Skeletal muscle tissue (tissue), 4 donors: ENCODE results near the gene OR13G1. TPM values are rescaled to one million over a fixed set of nuclear protein-coding genes. Genes with fewer than 3 reads are reported as not detected.
A peak's percentile ranks its signal among the peaks of the same experiment; 100 is the strongest.

Experiments used
- H3K27ac ChIP-seq: one replicate; pipeline ENCODE4 v1.7.0; 2013; ENCODE audit warnings: mild to moderate bottlenecking, low read depth, low read length, inconsistent platforms
- H3K27me3 ChIP-seq, 3 donors: one replicate each; pipeline ENCODE4 v1.7.0; 2013; ENCODE audit warnings: low read length in 3 of 3; ENCODE audit not compliant: control insufficient read depth in 3 of 3, insufficient read depth in 3 of 3
- H3K36me3 ChIP-seq, 3 donors: one replicate each; pipeline ENCODE4 v1.7.0; 2013; ENCODE audit warnings: low read length in 3 of 3; ENCODE audit not compliant: control insufficient read depth in 3 of 3, insufficient read depth in 3 of 3
- H3K4me1 ChIP-seq, 3 donors: one replicate each; pipeline ENCODE4 v1.7.0; 2013; ENCODE audit warnings: low read length in 3 of 3, mild to moderate bottlenecking in 3 of 3; ENCODE audit not compliant: control insufficient read depth in 3 of 3, insufficient read depth in 3 of 3
- H3K4me3 ChIP-seq, 3 donors: one replicate each; pipeline ENCODE4 v1.7.0; 2013; ENCODE audit warnings: low read length in 3 of 3
- H3K9ac ChIP-seq, 3 donors: one replicate each; pipeline ENCODE4 v1.7.0; 2013; ENCODE audit warnings: low read length in 3 of 3, mild to moderate bottlenecking in 3 of 3, moderate library complexity in 2 of 3, low read depth in 1 of 3
- H3K9me3 ChIP-seq, 3 donors: one replicate each; pipeline ENCODE4 v1.7.0; 2013; ENCODE audit warnings: low read length in 3 of 3; ENCODE audit not compliant: control insufficient read depth in 3 of 3
- total RNA-seq: library from RNA; depleted of rRNA; stranded (reverse); fragments of >200 nt; gene quantifications from one replicate; pipeline ENCODE4 v1.2.3, GENCODE V29; 2014
- donor health status: Osteomylitis.

The OR13G1 gene
- total RNA-seq, 1 donor from 2014 or later, result not detected

- Histone ChIP-seq H3K4me1 (no peaks in the 10 kb centered on the region), H3K4me3 (no peak overlapping the region), H3K27ac (no peak overlapping the region), H3K9me3 (no peaks in the 10 kb centered on the region), H3K9ac (no peak overlapping the region), H3K36me3 (no peaks in the 10 kb centered on the region), H3K27me3 (no peaks in the 10 kb centered on the region)
Observed at GRCh38 chr1:247653040-247653439, 26.5 kb downstream of the OR13G1 start.

GRCh38 chr1:247647864-247648263 lies 31.7 kb downstream of the OR13G1 start:
- no peaks in the 10 kb centered on the region for H3K27me3 ChIP-seq
- H3K4me3 ChIP-seq, result no peak overlapping the region
- no peak overlapping the region for H3K27ac ChIP-seq
- no peak overlapping the region for H3K9ac ChIP-seq
- H3K9me3 ChIP-seq, result no peaks in the 10 kb centered on the region
- no peaks in the 10 kb centered on the region for H3K4me1 ChIP-seq
- H3K36me3 ChIP-seq, result no peaks in the 10 kb centered on the region

GRCh38 chr1:247646867-247647266 lies 32.7 kb downstream of the OR13G1 start:
- Histone ChIP-seq H3K36me3 (no peaks in the 10 kb centered on the region), H3K4me1 (no peaks in the 10 kb centered on the region), H3K9me3 (no peaks in the 10 kb centered on the region), H3K9ac (no peak overlapping the region), H3K27me3 (no peaks in the 10 kb centered on the region), H3K4me3 (no peak overlapping the region), H3K27ac (no peak overlapping the region)

GRCh38 chr1:247642742-247643141 lies 36.8 kb downstream of the OR13G1 start:
- H3K27me3 ChIP-seq, result no peaks in the 10 kb centered on the region
- peaks cover 0 to 2% (median 0%) of the 10 kb centered on the region in 3 donors for H3K4me1 ChIP-seq
- no peaks in the 10 kb centered on the region for H3K9me3 ChIP-seq
- H3K27ac ChIP-seq, result no peak overlapping the region
- H3K9ac ChIP-seq, result no peak overlapping the region
- H3K4me3 ChIP-seq, result no peak overlapping the region
- H3K36me3 ChIP-seq, result no peaks in the 10 kb centered on the region

GRCh38 chr1:247639381-247639981 lies 40.1 kb downstream of the OR13G1 start:
- Histone ChIP-seq H3K9me3 (no peaks in the 10 kb centered on the region), H3K36me3 (no peaks in the 10 kb centered on the region), H3K4me3 (peak overlapping the region in 1 of 3 donors; percentile 41), H3K9ac (peak overlapping the region in 1 of 3 donors; percentile 33), H3K27ac (no peak overlapping the region), H3K4me1 (peaks cover 0 to 2% (median 0%) of the 10 kb centered on the region in 3 donors), H3K27me3 (no peaks in the 10 kb centered on the region)

GRCh38 chr1:247638781-247639180 lies 40.8 kb downstream of the OR13G1 start:
- H3K4me3 ChIP-seq, result no peak overlapping the region
- H3K36me3 ChIP-seq, result no peaks in the 10 kb centered on the region
- H3K9ac ChIP-seq, result no peak overlapping the region

GRCh38 chr1:247638011-247638410 lies 41.5 kb downstream of the OR13G1 start:
- H3K27me3 ChIP-seq, result no peaks in the 10 kb centered on the region
- peaks cover 0 to 2% (median 0%) of the 10 kb centered on the region in 3 donors for H3K4me1 ChIP-seq
- no peak overlapping the region for H3K27ac ChIP-seq
- H3K9me3 ChIP-seq, result no peaks in the 10 kb centered on the region
- H3K9ac ChIP-seq, result no peak overlapping the region
- no peaks in the 10 kb centered on the region for H3K36me3 ChIP-seq
- no peak overlapping the region for H3K4me3 ChIP-seq

More at GRCh38 chr1:247638781-247639180, 40.8 kb downstream of the OR13G1 start:
- H3K27ac ChIP-seq, result no peak overlapping the region
- no peaks in the 10 kb centered on the region for H3K27me3 ChIP-seq
- no peaks in the 10 kb centered on the region for H3K9me3 ChIP-seq
- H3K4me1 ChIP-seq, result peaks cover 0 to 2% (median 0%) of the 10 kb centered on the region in 3 donors

- no peaks in the 10 kb centered on the region for H3K4me1 ChIP-seq
- H3K36me3 ChIP-seq, result no peaks in the 10 kb centered on the region
- no peaks in the 10 kb centered on the region for H3K9me3 ChIP-seq
- no peak overlapping the region for H3K4me3 ChIP-seq
- no peak overlapping the region for H3K27ac ChIP-seq
- no peak overlapping the region for H3K9ac ChIP-seq
- H3K27me3 ChIP-seq, result no peaks in the 10 kb centered on the region
Observed at GRCh38 chr1:247627951-247628350, 51.6 kb downstream of the OR13G1 start.

Other genes with a start within 250 kb of the OR13G1 start
- gene OR2B11, start 221.6 kb downstream of the OR13G1 start, total RNA-seq, result not detected
- 0.52 TPM for gene OR2C3, start 143.3 kb downstream of the OR13G1 start, total RNA-seq
- 0.52 TPM for gene GCSAML, start 130.6 kb downstream of the OR13G1 start, total RNA-seq
- gene OR2G2, start 91.4 kb downstream of the OR13G1 start, total RNA-seq, result not detected
- gene OR2G3, start 74.2 kb downstream of the OR13G1 start, total RNA-seq, result not detected
- not detected for gene OR6F1, start 36.9 kb upstream of the OR13G1 start, total RNA-seq
- gene OR14K1, start 58.9 kb upstream of the OR13G1 start, total RNA-seq, result 0.52 TPM
- gene OR14A2, start 68.4 kb upstream of the OR13G1 start, total RNA-seq, result not detected
- gene OR1C1, start 80.8 kb upstream of the OR13G1 start, total RNA-seq, result not detected
- not detected for gene OR14A16, start 144.4 kb upstream of the OR13G1 start, total RNA-seq
- gene OR11L1, start 162.2 kb upstream of the OR13G1 start, total RNA-seq, result not detected
- 5.2 TPM for gene TRIM58, start 177.4 kb upstream of the OR13G1 start, total RNA-seq
- gene OR2W3, start 215.8 kb upstream of the OR13G1 start, total RNA-seq, result 2.1 TPM
- gene OR2T8, start 240.5 kb upstream of the OR13G1 start, total RNA-seq, result not detected
- gene OR2AJ1, start 245.2 kb upstream of the OR13G1 start, total RNA-seq, result not detected